PC-9 (cell line): ENCODE measurements around the gene MAP6D1.

Source experiments
- CTCF ChIP-seq: fragments of 200-600 bp; sonication (generic); conservative IDR thresholded peaks from 2 replicates; pipeline ENCODE4 v1.6.1; 2017; ENCODE audit warnings: mixed run types, antibody characterized with exemption, mild to moderate bottlenecking, moderate library complexity
- EZH2 ChIP-seq: fragments of 200-600 bp; sonication (generic); IDR thresholded peaks from 2 replicates; pipeline ENCODE4 v1.8.0; 2017; ENCODE audit warnings: antibody characterized with exemption, low read depth

- TF ChIP-seq CTCF (no peak), EZH2 (no peak)
These were observed 4.1 kb upstream of the MAP6D1 start for GRCh38 chr3:183829466-183829865.
